ENCODE data around the gene GBF1.

Gene GBF1

DNA sequence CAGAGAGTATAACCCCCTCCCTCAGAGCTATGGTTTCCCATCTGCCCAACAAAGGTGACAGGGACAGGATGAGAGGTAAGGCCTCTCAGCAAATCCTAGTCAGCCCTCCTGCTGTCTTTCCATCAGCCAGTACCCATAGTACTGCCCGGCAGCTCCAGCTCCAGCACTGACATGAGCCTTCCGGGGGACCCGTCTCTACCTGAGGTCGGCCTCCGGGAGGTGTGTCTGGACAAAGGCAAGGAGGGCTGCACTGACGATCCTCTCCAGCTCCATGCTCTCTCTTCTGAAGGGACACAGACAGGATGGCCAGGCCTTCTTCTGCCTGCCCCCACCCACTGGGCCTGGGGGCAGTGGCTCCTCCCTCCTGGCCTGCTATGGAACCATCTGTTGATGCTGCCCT is 179.6 kb downstream of the GBF1 start:
- ATAC-seq: no peak

DNA sequence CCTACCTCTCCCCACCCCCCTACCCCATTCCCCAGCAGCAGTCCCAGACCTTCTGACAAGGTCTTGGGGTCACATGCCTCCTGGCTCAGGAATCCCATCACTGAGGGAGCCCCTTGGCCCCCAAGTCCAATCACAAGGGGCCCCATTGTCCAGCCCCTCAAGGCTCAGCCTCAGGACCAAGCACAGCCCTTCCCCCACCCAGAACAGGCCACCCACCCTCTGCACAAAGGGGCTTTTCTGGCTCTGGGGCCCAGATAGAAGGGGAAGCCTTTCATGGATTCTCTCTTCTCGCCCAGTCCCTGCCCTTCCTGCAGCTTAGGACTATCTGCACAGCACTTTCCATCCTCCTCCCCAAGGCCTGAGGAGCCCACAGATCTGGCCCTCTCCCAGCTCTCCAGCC is 180.1 kb downstream of the GBF1 start:
- ATAC-seq: no peak

DNA sequence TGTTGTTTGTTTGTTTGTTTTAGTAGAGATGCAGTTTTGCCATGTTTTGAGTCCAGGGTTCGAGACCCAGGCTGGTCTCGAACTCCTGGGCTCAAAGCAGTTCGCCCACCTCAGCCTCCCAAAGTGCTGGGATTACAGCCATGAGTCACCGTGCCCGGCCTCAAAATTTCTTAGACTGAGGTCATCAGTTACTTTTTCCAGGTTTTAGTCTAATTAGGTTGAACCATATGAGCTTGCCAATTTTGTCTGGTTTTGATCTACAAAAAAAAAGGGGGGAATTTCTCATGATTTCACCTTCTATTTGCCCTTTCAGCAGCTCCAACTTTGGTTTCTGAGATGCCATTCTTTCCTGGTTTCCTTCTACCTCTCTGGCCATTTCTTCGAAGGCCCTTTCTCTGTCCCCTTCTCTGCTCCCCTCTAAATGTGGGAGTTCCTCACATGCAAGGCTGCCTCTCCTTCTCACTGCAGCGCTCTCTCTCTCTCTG is 181.5 kb downstream of the GBF1 start:
- ATAC-seq: no peak

DNA sequence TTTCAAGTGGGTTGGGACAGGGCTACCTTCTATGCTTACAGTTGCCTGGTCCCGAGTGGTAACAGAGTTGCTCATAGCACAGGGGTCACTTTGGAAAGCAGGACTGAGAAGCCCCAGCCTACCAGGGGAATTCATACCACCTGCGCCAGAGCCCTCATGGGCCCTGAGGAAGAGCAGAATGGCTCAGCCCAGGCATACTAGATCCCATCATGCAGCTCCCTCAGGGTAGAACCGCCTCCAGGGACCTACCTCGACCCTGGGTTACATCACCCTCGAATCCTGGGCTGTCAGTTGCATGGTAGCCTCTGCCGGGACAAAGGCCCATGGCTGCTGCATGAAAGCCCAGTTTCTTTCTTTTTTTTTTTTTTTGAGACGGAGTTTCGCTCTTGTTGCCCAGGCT is 184.1 kb downstream of the GBF1 start:
- ATAC-seq: no peak

DNA sequence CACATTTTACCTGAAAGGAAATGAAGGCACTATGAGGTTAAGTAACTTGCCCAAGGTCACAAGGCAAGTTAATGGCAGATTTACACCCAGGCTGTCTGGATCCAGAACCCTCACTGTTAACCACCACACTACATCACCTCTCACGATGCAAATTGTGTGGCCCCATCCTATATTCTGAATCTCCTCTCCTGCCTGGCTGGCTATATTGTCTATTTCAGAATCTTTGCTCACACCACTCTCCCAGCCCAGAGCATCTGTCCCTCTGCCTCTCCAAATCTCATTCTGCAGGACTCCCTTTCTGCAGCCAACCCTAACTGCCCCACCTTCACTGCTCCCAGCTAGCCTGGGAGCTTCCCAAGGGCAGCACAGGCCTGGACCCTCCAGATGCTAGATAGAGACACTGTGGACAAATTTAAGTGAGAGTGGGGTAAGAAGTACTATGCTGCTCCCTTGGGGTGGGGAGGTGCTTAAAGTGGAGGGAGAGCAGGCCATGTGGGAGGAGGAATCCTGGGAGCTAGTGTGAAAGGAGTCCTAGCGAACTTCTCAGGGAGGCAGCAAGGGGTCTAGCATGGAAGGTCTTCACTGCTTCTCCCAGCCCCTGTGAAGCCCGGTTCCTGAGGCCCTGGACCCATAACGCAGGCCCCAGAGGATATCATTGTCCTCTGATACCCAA is 186.3 kb downstream of the GBF1 start:
- ATAC-seq: no peak

Measured in activated CD4-positive, CD25-positive, alpha-beta regulatory T cell treated with anti-CD3 and anti-CD28 coated beads, Interleukin-2, amount 50 U/mL, for 24 hours (primary cell).